Testis (tissue), 3 donors: ENCODE results near the gene STK16. TPM values are rescaled to one million over a fixed set of nuclear protein-coding genes. Genes with fewer than 3 reads are reported as not detected.

Source experiments
- DNase-seq: peaks from one replicate; pipeline ENCODE4 v3.0.0-alpha.2; 2019
- H3K27ac ChIP-seq, 2 donors: fragments of 200-600 bp; sonication (generic); one replicate each; pipeline ENCODE4 v1.5.1; 2019
- H3K27me3 ChIP-seq: fragments of 200-600 bp; sonication (generic); one replicate; pipeline ENCODE4 v1.5.1; 2019
- H3K36me3 ChIP-seq: fragments of 200-600 bp; sonication (generic); one replicate; pipeline ENCODE4 v1.5.1; 2017; ENCODE audit warnings: low read depth; ENCODE audit errors: missing control alignments
- H3K4me1 ChIP-seq: fragments of 200-600 bp; sonication (generic); one replicate; pipeline ENCODE4 v1.5.1; 2019
- H3K4me3 ChIP-seq, 2 donors: fragments of 200-600 bp; sonication (generic); one replicate each; pipeline ENCODE4 v1.5.1; 2017 to 2019
- H3K9me3 ChIP-seq: fragments of 200-600 bp; sonication (generic); one replicate; pipeline ENCODE4 v1.5.1; 2017
- CTCF ChIP-seq, 3 experiments: fragments of 450-650 bp in 2 of 3; fragments of 200-600 bp in 1 of 3; sonication (generic) in 1 of 3; IDR thresholded peaks; one replicate each; pipeline ENCODE4 v1.5.1; 2016 to 2019; ENCODE audit warnings: antibody characterized with exemption in 3 of 3, mild to moderate bottlenecking in 2 of 3, moderate library complexity in 1 of 3
- POLR2A ChIP-seq: fragments of 450-650 bp; IDR thresholded peaks from one replicate; pipeline ENCODE4 v1.6.1; 2017; ENCODE audit warnings: antibody characterized with exemption, mild to moderate bottlenecking, moderate library complexity
- WGBS, 2 donors: methylation state at CpG; one replicate each; pipeline ENCODE4 v1.1.5; 2018; 5-methylcytosine and 5-hydroxymethylcytosine counted together
- intact Hi-C: fragments of 100-400 bp; cut with DNase I; formaldehyde crosslinking; loops from one replicate; pipeline ENCODE4 v1.15.1; 2023; ENCODE audit warnings: low total_unique reads
- polyA plus RNA-seq: library from polyadenylated mRNA; stranded (reverse); fragments of 350-450 nt; fragmentation: Illumina TruSeq; extraction: RNeasy Lipid Tissue Mini Kit (QIAGEN cat#74804); gene quantifications from one replicate; pipeline ENCODE4 v1.2.3, GENCODE V29; 2014; ENCODE audit warnings: low read depth, low replicate concordance; ENCODE audit not compliant: insufficient read depth
- total RNA-seq, 2 donors: library from RNA; depleted of rRNA; stranded (reverse); fragments of >200 nt; gene quantifications; one replicate each; pipeline ENCODE4 v1.2.3, GENCODE V29; 2016

The STK16 gene
- total and polyA plus RNA-seq, 3 donors from 2014 or later: 29.1 to 63.0 (median 32.6) TPM

GRCh38 chr2:219250049-219250781, 4.9 kb downstream of the STK16 start:
- Histone ChIP-seq H3K9me3 (no peaks in the 10 kb centered on the region), H3K27me3 (no peaks in the 10 kb centered on the region), H3K4me1 (peaks cover 20% of the 10 kb centered on the region), H3K27ac (peak overlapping the region in 1 of 2 donors; percentile 58), H3K4me3 (no peak overlapping the region), H3K36me3 (no peaks in the 10 kb centered on the region)
- intact Hi-C loops: no loop called here
- no peak for TF ChIP-seq POLR2A
- TF ChIP-seq CTCF (IDR thresholded peaks at IDR 0.05): no peak
- WGBS, 2 donors: 87 to 92% methylated on average over 15 to 22 of the region's 22 CpGs
- no peak for DNase-seq

- no peaks in the 10 kb centered on the region for H3K9me3 ChIP-seq
- no peaks in the 10 kb centered on the region for H3K36me3 ChIP-seq
- no peak overlapping the region for H3K4me3 ChIP-seq
- H3K27ac ChIP-seq: no peak overlapping the region
- no peak for DNase-seq
- H3K27me3 ChIP-seq: no peaks in the 10 kb centered on the region
- intact Hi-C loops: no loop called here
- 82 to 85% methylated on average over 6 of the region's 6 CpGs for WGBS, 2 donors
- TF ChIP-seq CTCF (IDR thresholded peaks at IDR 0.05): no peak
- H3K4me1 ChIP-seq: peaks cover 15% of the 10 kb centered on the region
These were observed 6.4 kb downstream of the STK16 start for GRCh38 chr2:219251656-219252055.

- intact Hi-C loops: no loop called here
- no peak for DNase-seq
- H3K36me3 ChIP-seq: no peaks in the 10 kb centered on the region
- WGBS, 2 donors: 75 to 81% methylated on average over 5 of the region's 5 CpGs
- no peak overlapping the region for H3K27ac ChIP-seq
- TF ChIP-seq CTCF (IDR thresholded peaks at IDR 0.05): no peak
- TF ChIP-seq POLR2A: no peak
- H3K27me3 ChIP-seq: no peaks in the 10 kb centered on the region
- no peaks in the 10 kb centered on the region for H3K9me3 ChIP-seq
- no peak overlapping the region for H3K4me3 ChIP-seq
- H3K4me1 ChIP-seq: peaks cover 15% of the 10 kb centered on the region
These were observed 6.8 kb downstream of the STK16 start for GRCh38 chr2:219252084-219252483.

- H3K4me3 ChIP-seq: peak overlapping the region; percentile 42 to 67
- H3K27ac ChIP-seq: no peak overlapping the region
- DNase-seq: no peak
- no peaks in the 10 kb centered on the region for H3K9me3 ChIP-seq
- H3K27me3 ChIP-seq: no peaks in the 10 kb centered on the region
- peaks cover 15% of the 10 kb centered on the region for H3K4me1 ChIP-seq
- WGBS, 2 donors: 20 to 22% methylated on average over 7 to 9 of the region's 9 CpGs
- no peaks in the 10 kb centered on the region for H3K36me3 ChIP-seq
- TF ChIP-seq POLR2A (no peak), CTCF (IDR thresholded peaks at IDR 0.05) (no peak)
- intact Hi-C loops: no loop called here
These were observed 7.3 kb downstream of the STK16 start for GRCh38 chr2:219252570-219252899.
